22Rv1 (cell line): ENCODE results near the gene POLR3H.
A peak's percentile ranks its signal among the peaks of the same experiment; 100 is the strongest.

Source experiments
- CTCF ChIP-seq: fragments of 450-650 bp; IDR thresholded peaks from 2 replicates; pipeline ENCODE4 v1.5.1; 2017; ENCODE audit warnings: mild to moderate bottlenecking
- ZFX ChIP-seq: fragments of 450-650 bp; IDR thresholded peaks from 2 replicates; pipeline ENCODE4 v1.6.1; 2017; ENCODE audit warnings: antibody characterized with exemption, borderline replicate concordance

- TF ChIP-seq CTCF (peak; percentile 29; the same call in 1 of the 2 replicates), ZFX (no peak)
Observed at GRCh38 chr22:41501209-41501608, 43.1 kb downstream of the POLR3H start.
